Naive thymus-derived CD4-positive, alpha-beta T cell (primary cell): Measurements from ENCODE around the gene PAGE4. TPM values are rescaled to one million over a fixed set of nuclear protein-coding genes. Genes with fewer than 3 reads are reported as not detected.

Experiments used
- ATAC-seq: fragments of 150-1000 bp; cut with Tn5 transposase; 2 replicates; pipeline ENCODE4 v1.10.0; 2021; ENCODE audit warnings: mild to moderate bottlenecking, moderate library complexity
- CTCF ChIA-PET: fragments of 350-600 bp; sonication (Branson Sonifier 250); formaldehyde crosslinking; loops from one replicate; lab custom pipeline; 2021; ENCODE audit warnings: antibody characterized with exemption; lab: Charles Lee
- POLR2A ChIA-PET: fragments of 350-600 bp; sonication (Branson Sonifier 250); formaldehyde crosslinking; loops from one replicate; lab custom pipeline; 2021; ENCODE audit warnings: antibody characterized with exemption, inconsistent platforms; lab: Charles Lee
- DNase-seq, 9 donors: peaks; one replicate each; pipeline versions ENCODE4 v3.0.0 to v3.0.0-alpha.2; 2020 to 2022; ENCODE audit warnings: mixed read lengths in 1 of 9
- H3K27ac ChIP-seq: one replicate; pipeline ENCODE4 v1.7.0; 2013; ENCODE audit warnings: mild to moderate bottlenecking, low read depth, low read length, moderate library complexity
- H3K27me3 ChIP-seq, 2 donors: one replicate each; pipeline ENCODE4 v1.7.0; 2013; ENCODE audit warnings: low read length in 2 of 2, mild to moderate bottlenecking in 2 of 2, moderate library complexity in 2 of 2; ENCODE audit not compliant: control insufficient read depth in 2 of 2, insufficient read depth in 2 of 2
- H3K36me3 ChIP-seq, 3 experiments: 1 replicate in 2 of 3; 2 replicates in 1 of 3; pipeline ENCODE4 v1.7.0; 2013; ENCODE audit warnings: low read length in 3 of 3, mild to moderate bottlenecking in 3 of 3, moderate library complexity in 1 of 3; ENCODE audit not compliant: insufficient read depth in 3 of 3, control insufficient read depth in 2 of 3
- H3K4me1 ChIP-seq, 2 donors: one replicate each; pipeline ENCODE4 v1.7.0; 2013; ENCODE audit warnings: low read length in 2 of 2, mild to moderate bottlenecking in 2 of 2, moderate library complexity in 1 of 2; ENCODE audit not compliant: control insufficient read depth in 2 of 2, insufficient read depth in 2 of 2
- H3K4me3 ChIP-seq: 2 replicates; pipeline ENCODE4 v1.7.0; 2013; ENCODE audit warnings: mild to moderate bottlenecking, low read length
- H3K9me3 ChIP-seq, 3 experiments: 1 replicate in 2 of 3; 2 replicates in 1 of 3; pipeline ENCODE4 v1.7.0; 2013; ENCODE audit warnings: low read length in 3 of 3; ENCODE audit not compliant: control insufficient read depth in 2 of 3
- H3K27ac Mint-ChIP-seq, 9 donors: one replicate each; pipeline ENCODE4 v1.8.0; 2020 to 2022; ENCODE audit warnings: mixed read lengths in 9 of 9, mild to moderate bottlenecking in 8 of 9, moderate library complexity in 5 of 9, inconsistent platforms in 2 of 9
- H3K27me3 Mint-ChIP-seq, 5 donors: one replicate each; pipeline ENCODE4 v1.8.0; 2021 to 2022; ENCODE audit warnings: mixed read lengths in 5 of 5, mild to moderate bottlenecking in 1 of 5
- H3K36me3 Mint-ChIP-seq, 5 donors: one replicate each; pipeline ENCODE4 v1.8.0; 2020 to 2022; ENCODE audit warnings: mixed read lengths in 5 of 5, mild to moderate bottlenecking in 3 of 5, inconsistent platforms in 1 of 5
- H3K4me1 Mint-ChIP-seq, 7 donors: one replicate each; pipeline ENCODE4 v1.8.0; 2020 to 2022; ENCODE audit warnings: mixed read lengths in 7 of 7, mild to moderate bottlenecking in 3 of 7, inconsistent platforms in 1 of 7
- H3K4me3 Mint-ChIP-seq, 10 donors: one replicate each; pipeline ENCODE4 v1.8.0; 2020 to 2022; ENCODE audit warnings: mild to moderate bottlenecking in 10 of 10, mixed read lengths in 10 of 10, moderate library complexity in 6 of 10, inconsistent platforms in 2 of 10
- H3K9me3 Mint-ChIP-seq, 11 donors: one replicate each; pipeline ENCODE4 v1.8.0; 2020 to 2022; ENCODE audit warnings: mixed read lengths in 11 of 11, mild to moderate bottlenecking in 4 of 11, inconsistent platforms in 1 of 11, moderate library complexity in 1 of 11
- intact Hi-C, 2 donors: fragments of 100-400 bp; cut with micrococcal nuclease; formaldehyde crosslinking; loops; one replicate each; pipeline ENCODE4 v1.15.1; 2023
- polyA plus RNA-seq, 2 donors: library from polyadenylated mRNA; unstranded; fragments of 300-500 nt; fragmentation: Illumina TruSeq; gene quantifications; one replicate each; pipeline ENCODE4 v1.2.3, GENCODE V29; 2021
- total RNA-seq, 6 experiments: library from RNA in 5 of 6; stranded (reverse) in 5 of 6; gene quantifications; 1 replicate in 5 of 6; 2 replicates in 1 of 6; pipeline ENCODE4 v1.2.3 and lab custom pipeline; 2021 to 2026

The PAGE4 gene
- not detected for total RNA-seq
- not detected for polyA plus RNA-seq
- not detected for total RNA-seq (lab: John Stamatoyannopoulos, UW)

- Mint-ChIP-seq H3K4me1 (no peaks in the 10 kb centered on the region), H3K9me3 (peaks cover 0 to 1% (median 0%) of the 10 kb centered on the region in 11 donors), H3K27me3 (peaks cover 0 to 10% (median 0%) of the 10 kb centered on the region in 5 donors), H3K4me3 (no peak within 1 kb of the TSS), H3K27ac (no peak within 1 kb of the TSS), H3K36me3 (no peaks in the 10 kb centered on the region)
- intact Hi-C loops = no loop called here
- no peak for ATAC-seq
- H3K27me3 ChIP-seq = no peaks in the 10 kb centered on the region
- POLR2A ChIA-PET = no interaction called here
- DNase-seq = no peak
- no peaks in the 10 kb centered on the region for H3K9me3 ChIP-seq
- CTCF ChIA-PET = no interaction called here
- no peak within 1 kb of the TSS for H3K4me3 ChIP-seq
- H3K27ac ChIP-seq = no peak within 1 kb of the TSS
- H3K36me3 ChIP-seq = no peaks in the 10 kb centered on the region
- H3K4me1 ChIP-seq = no peaks in the 10 kb centered on the region
Measured at GRCh38 chrX:49829016-49829415, at the start of gene PAGE4. Gene PAGE4 (plus strand): TSS chrX:49829303. CDS start chrX:49830429, 1,126 bp downstream.

GRCh38 chrX:49784747-49785280 lies 44.3 kb upstream of the PAGE4 start:
- no peaks in the 10 kb centered on the region for H3K4me1 Mint-ChIP-seq
- no peak overlapping the region for H3K4me3 Mint-ChIP-seq
- H3K9me3 Mint-ChIP-seq = peaks cover 0 to 4% (median 0%) of the 10 kb centered on the region in 11 donors
- DNase-seq = no peak
- no peaks in the 10 kb centered on the region for H3K36me3 Mint-ChIP-seq
- no peaks in the 10 kb centered on the region for H3K36me3 ChIP-seq
- no peak overlapping the region for H3K27ac ChIP-seq
- H3K9me3 ChIP-seq = no peaks in the 10 kb centered on the region
- H3K27me3 ChIP-seq = no peaks in the 10 kb centered on the region
- no peaks in the 10 kb centered on the region for H3K4me1 ChIP-seq
- CTCF ChIA-PET = no interaction called here
- no peaks in the 10 kb centered on the region for H3K27me3 Mint-ChIP-seq
- intact Hi-C loops = no loop called here
- POLR2A ChIA-PET = no interaction called here
- H3K4me3 ChIP-seq = no peak overlapping the region
- ATAC-seq = no peak
- H3K27ac Mint-ChIP-seq = no peak overlapping the region

GRCh38 chrX:49792376-49792775 lies 36.7 kb upstream of the PAGE4 start:
- no peaks in the 10 kb centered on the region for H3K4me1 Mint-ChIP-seq
- no peak for ATAC-seq
- Histone ChIP-seq H3K4me1 (no peaks in the 10 kb centered on the region), H3K4me3 (no peak overlapping the region), H3K36me3 (no peaks in the 10 kb centered on the region), H3K27ac (no peak overlapping the region), H3K27me3 (no peaks in the 10 kb centered on the region), H3K9me3 (no peaks in the 10 kb centered on the region)
- ChIA-PET POLR2A (no interaction called here), CTCF (no interaction called here)
- H3K9me3 Mint-ChIP-seq = no peaks in the 10 kb centered on the region
- H3K27ac Mint-ChIP-seq = no peak overlapping the region
- DNase-seq = no peak
- H3K4me3 Mint-ChIP-seq = no peak overlapping the region
- H3K27me3 Mint-ChIP-seq = peaks cover 0 to 4% (median under 1%) of the 10 kb centered on the region in 5 donors
- H3K36me3 Mint-ChIP-seq = no peaks in the 10 kb centered on the region
- intact Hi-C loops = no loop called here

- no peaks in the 10 kb centered on the region for H3K36me3 ChIP-seq
- no peak for ATAC-seq
Measured at GRCh38 chrX:49793686-49794085, 35.4 kb upstream of the PAGE4 start.

GRCh38 chrX:49799828-49800227 lies 29.3 kb upstream of the PAGE4 start:
- no peak for ATAC-seq
- H3K27me3 ChIP-seq = no peaks in the 10 kb centered on the region
- H3K36me3 ChIP-seq = no peaks in the 10 kb centered on the region
- no peaks in the 10 kb centered on the region for H3K4me1 ChIP-seq
- H3K4me3 ChIP-seq = no peak overlapping the region
- Mint-ChIP-seq H3K27ac (no peak overlapping the region), H3K9me3 (peaks cover 0 to 7% (median 2%) of the 10 kb centered on the region in 11 donors), H3K4me1 (no peaks in the 10 kb centered on the region), H3K4me3 (no peak overlapping the region), H3K27me3 (peaks cover 4 to 17% (median 11%) of the 10 kb centered on the region in 5 donors), H3K36me3 (no peaks in the 10 kb centered on the region)
- ChIA-PET CTCF (no interaction called here), POLR2A (no interaction called here)
- no peaks in the 10 kb centered on the region for H3K9me3 ChIP-seq
- intact Hi-C loops = no loop called here
- H3K27ac ChIP-seq = no peak overlapping the region
- DNase-seq = no peak

More at GRCh38 chrX:49793686-49794085, 35.4 kb upstream of the PAGE4 start:
- intact Hi-C loops = no loop called here
- Mint-ChIP-seq H3K27ac (no peak overlapping the region), H3K4me1 (no peaks in the 10 kb centered on the region), H3K9me3 (peaks cover 0 to 4% (median 0%) of the 10 kb centered on the region in 11 donors), H3K4me3 (no peak overlapping the region), H3K27me3 (peaks cover 0 to 17% (median 8%) of the 10 kb centered on the region in 5 donors), H3K36me3 (no peaks in the 10 kb centered on the region)
- CTCF ChIA-PET = no interaction called here
- DNase-seq = no peak
- no peaks in the 10 kb centered on the region for H3K9me3 ChIP-seq
- H3K4me3 ChIP-seq = no peak overlapping the region
- POLR2A ChIA-PET = no interaction called here
- no peaks in the 10 kb centered on the region for H3K4me1 ChIP-seq
- H3K27me3 ChIP-seq = no peaks in the 10 kb centered on the region
- no peak overlapping the region for H3K27ac ChIP-seq

- Mint-ChIP-seq H3K36me3 (no peaks in the 10 kb centered on the region), H3K4me1 (no peaks in the 10 kb centered on the region), H3K9me3 (peaks cover 0 to 15% (median 7%) of the 10 kb centered on the region in 11 donors), H3K27ac (no peak overlapping the region), H3K27me3 (peaks cover 0 to 2% (median 0%) of the 10 kb centered on the region in 5 donors), H3K4me3 (no peak overlapping the region)
- no peak for ATAC-seq
- Histone ChIP-seq H3K27me3 (no peaks in the 10 kb centered on the region), H3K36me3 (no peaks in the 10 kb centered on the region), H3K9me3 (no peaks in the 10 kb centered on the region), H3K27ac (no peak overlapping the region), H3K4me3 (no peak overlapping the region), H3K4me1 (no peaks in the 10 kb centered on the region)
- CTCF ChIA-PET = no interaction called here
- no peak for DNase-seq
- intact Hi-C loops = no loop called here
- POLR2A ChIA-PET = no interaction called here
Measured at GRCh38 chrX:49809891-49810632, 19.0 kb upstream of the PAGE4 start.

GRCh38 chrX:49812177-49812576 lies 16.9 kb upstream of the PAGE4 start:
- Mint-ChIP-seq H3K36me3 (no peaks in the 10 kb centered on the region), H3K4me3 (no peak overlapping the region), H3K4me1 (no peaks in the 10 kb centered on the region), H3K27me3 (no peaks in the 10 kb centered on the region), H3K27ac (no peak overlapping the region), H3K9me3 (peaks cover 0 to 10% (median 0%) of the 10 kb centered on the region in 11 donors)
- intact Hi-C loops = no loop called here
- Histone ChIP-seq H3K27ac (no peak overlapping the region), H3K4me1 (no peaks in the 10 kb centered on the region), H3K4me3 (no peak overlapping the region), H3K9me3 (no peaks in the 10 kb centered on the region), H3K36me3 (no peaks in the 10 kb centered on the region), H3K27me3 (no peaks in the 10 kb centered on the region)
- POLR2A ChIA-PET = no interaction called here
- ATAC-seq (no peak), DNase-seq (no peak)
- CTCF ChIA-PET = no interaction called here
